GM19328 (cell line): ENCODE measurements around the gene CD93.

Experiments
- ATAC-seq: cut with Tn5 transposase; IDR thresholded peaks from one replicate; pipeline ENCODE4 v1.9.1; 2021; ENCODE audit warnings: mild to moderate bottlenecking, moderate library complexity; ENCODE audit not compliant: unreplicated experiment

Gene CD93

GRCh38 chr20:23039136-23039875 is 46.8 kb downstream of the CD93 start:
- ATAC-seq: no peak

- ATAC-seq: no peak
Observed at GRCh38 chr20:23037017-23037481, 49.1 kb downstream of the CD93 start.

- ATAC-seq: no peak
Observed at GRCh38 chr20:23036371-23036770, 49.8 kb downstream of the CD93 start.

- ATAC-seq: no peak
Observed at GRCh38 chr20:23035731-23036130, 50.4 kb downstream of the CD93 start.

GRCh38 chr20:23034721-23035671 is 51.1 kb downstream of the CD93 start, which contains the start of gene SSTR4:
Gene SSTR4, plus strand, starts transcription at chr20:23035312. Its CDS starts 172 bp downstream, at chr20:23035484.
- no peak for ATAC-seq

GRCh38 chr20:23033918-23034317 is 52.2 kb downstream of the CD93 start:
- no peak for ATAC-seq

- ATAC-seq: no peak
Observed at GRCh38 chr20:23032750-23033078, 53.4 kb downstream of the CD93 start.

GRCh38 chr20:23032056-23032749 is 53.9 kb downstream of the CD93 start:
- ATAC-seq: no peak

- ATAC-seq: no peak
Observed at GRCh38 chr20:23031346-23031745, 54.8 kb downstream of the CD93 start.
